B cell (primary cell): Measurements from ENCODE around the gene RRAS2. TPM values are rescaled to one million over a fixed set of nuclear protein-coding genes. Genes with fewer than 3 reads are reported as not detected.

Experiments used
- ATAC-seq: fragments of 200-7000 bp; cut with Tn5 transposase; one replicate; pipeline ENCODE4 v1.10.0; 2021; ENCODE audit warnings: low read depth, mild to moderate bottlenecking, moderate number of reproducible peaks, moderate library complexity
- CTCF ChIA-PET: fragments of 350-600 bp; sonication (Branson Sonifier 250); formaldehyde crosslinking; loops from one replicate; lab custom pipeline; 2021; ENCODE audit warnings: antibody characterized with exemption, inconsistent platforms; lab: Charles Lee
- POLR2A ChIA-PET: fragments of 350-600 bp; sonication (Branson Sonifier 250); formaldehyde crosslinking; loops from one replicate; lab custom pipeline; 2021; ENCODE audit warnings: antibody characterized with exemption; lab: Charles Lee
- DNase-seq: peaks from one replicate; pipeline ENCODE4 v3.0.0; 2013
- H2AFZ ChIP-seq: 2 replicates; pipeline ENCODE4 v1.6.1; 2012; ENCODE audit warnings: mild to moderate bottlenecking, low read depth, low read length; ENCODE audit not compliant: insufficient read depth, poor library complexity, severe bottlenecking
- H3K27ac ChIP-seq, 2 donors: 1 replicate in 1 of 2; 2 replicates in 1 of 2; pipeline ENCODE4 v1.5.1; 2012 to 2013; ENCODE audit warnings: low read length in 2 of 2, mild to moderate bottlenecking in 2 of 2, moderate library complexity in 1 of 2
- H3K27me3 ChIP-seq, 4 experiments: fragments of 200-600 bp in 1 of 4; sonication (generic) in 1 of 4; replicated peaks in 1 of 4; 1 replicate in 2 of 4; 2 replicates in 2 of 4; pipeline versions ENCODE4 v1.6.1 to v1.7.0; 2013 to 2016; ENCODE audit warnings: low read length in 3 of 4, mild to moderate bottlenecking in 2 of 4, mixed read lengths in 1 of 4, moderate library complexity in 1 of 4; ENCODE audit not compliant: insufficient read depth in 4 of 4, control insufficient read depth in 3 of 4; ENCODE audit errors: control extremely low read depth in 1 of 4
- H3K36me3 ChIP-seq, 2 experiments: replicated peaks in 1 of 2; 1 replicate in 1 of 2; 2 replicates in 1 of 2; pipeline versions ENCODE4 v1.6.1 to v1.7.1; 2013; ENCODE audit warnings: low read length in 1 of 2; ENCODE audit not compliant: insufficient read depth in 2 of 2, control insufficient read depth in 1 of 2; ENCODE audit errors: control extremely low read depth in 1 of 2, extremely low read depth in 1 of 2
- H3K4me1 ChIP-seq, 2 donors: fragments of 200-600 bp in 1 of 2; sonication (generic) in 1 of 2; 1 replicate in 1 of 2; 2 replicates in 1 of 2; pipeline versions ENCODE4 v1.5.1 to v1.6.1; 2013 to 2017; ENCODE audit warnings: low read length in 2 of 2; ENCODE audit not compliant: control insufficient read depth in 2 of 2, insufficient read depth in 2 of 2
- H3K4me2 ChIP-seq: replicated peaks from 2 replicates; pipeline ENCODE3; 2012; ENCODE audit warnings: mild to moderate bottlenecking, low read depth, low read length; ENCODE audit not compliant: poor library complexity, severe bottlenecking
- H3K4me3 ChIP-seq, 5 experiments: fragments of 200-600 bp in 1 of 5; sonication (generic) in 1 of 5; 1 replicate in 3 of 5; 2 replicates in 2 of 5; pipeline versions ENCODE4 v1.5.1 to v1.7.0; 2011 to 2016; ENCODE audit warnings: low read length in 4 of 5, mild to moderate bottlenecking in 4 of 5, low read depth in 2 of 5, control low read depth in 1 of 5, moderate library complexity in 1 of 5; ENCODE audit not compliant: insufficient read depth in 1 of 5; ENCODE audit errors: control extremely low read depth in 1 of 5, extremely low read depth in 1 of 5
- H3K79me2 ChIP-seq: fragments of 200-600 bp; sonication (generic); one replicate; pipeline ENCODE4 v1.6.0; 2016; ENCODE audit warnings: low read length; ENCODE audit not compliant: control insufficient read depth, insufficient read depth
- H3K9ac ChIP-seq: fragments of 200-600 bp; sonication (generic); 2 replicates; pipeline ENCODE4 v1.6.1; 2017; ENCODE audit warnings: mild to moderate bottlenecking, low read length, moderate library complexity
- H3K9me3 ChIP-seq, 3 donors: one replicate each; pipeline versions ENCODE4 v1.6.1 to v1.7.1; 2013; ENCODE audit warnings: low read length in 2 of 3; ENCODE audit not compliant: control insufficient read depth in 2 of 3, insufficient read depth in 1 of 3; ENCODE audit errors: control extremely low read depth in 1 of 3
- H4K20me1 ChIP-seq: 2 replicates; pipeline ENCODE4 v1.6.0; 2012; ENCODE audit warnings: mild to moderate bottlenecking, low read length; ENCODE audit not compliant: insufficient read depth, control insufficient read depth, poor library complexity, severe bottlenecking
- H3K27ac Mint-ChIP-seq: one replicate; pipeline ENCODE4 v1.8.0; 2021; ENCODE audit warnings: mixed read lengths
- H3K27me3 Mint-ChIP-seq: one replicate; pipeline ENCODE4 v1.8.0; 2021; ENCODE audit warnings: mixed read lengths
- H3K4me1 Mint-ChIP-seq: one replicate; pipeline ENCODE4 v1.8.0; 2021; ENCODE audit warnings: mixed read lengths
- H3K4me3 Mint-ChIP-seq: one replicate; pipeline ENCODE4 v1.8.0; 2021; ENCODE audit warnings: mixed read lengths
- H3K9me3 Mint-ChIP-seq: one replicate; pipeline ENCODE4 v1.8.0; 2022; ENCODE audit warnings: mixed read lengths; ENCODE audit not compliant: insufficient read depth
- EZH2 ChIP-seq: IDR thresholded peaks from 2 replicates; pipeline ENCODE4 v1.6.1; 2012; ENCODE audit warnings: borderline replicate concordance, low read depth, mild to moderate bottlenecking, moderate library complexity, low read length; ENCODE audit not compliant: insufficient read depth, poor library complexity, severe bottlenecking
- WGBS: methylation state at CpG from one replicate; pipeline ENCODE4 v1.1.5; 2013; ENCODE audit warnings: missing lambda C conversion rate; ENCODE audit not compliant: insufficient coverage; 5-methylcytosine and 5-hydroxymethylcytosine counted together
- intact Hi-C: fragments of 100-400 bp; cut with micrococcal nuclease; formaldehyde crosslinking; loops from one replicate; pipeline ENCODE4 v1.10.0; 2022
- polyA plus RNA-seq: library from polyadenylated mRNA; depleted of rRNA; stranded (reverse); fragments of >200 nt; gene quantifications from 2 replicates; pipeline ENCODE4 v1.2.3, GENCODE V29; 2012
- total RNA-seq, 2 donors: library from RNA; stranded (reverse); fragments of 120-200 nt in 1 of 2; gene quantifications; 1 replicate in 1 of 2; 2 replicates in 1 of 2; pipeline versions ENCODE4 v1.2.3 to v1.2.4, GENCODE V29; 2013 to 2022
- TF ChIP-seq, protein P1 (sequence below): fragments of 200-600 bp; IDR thresholded peaks from one replicate; pipeline ENCODE4 v1.8.0; 2022; ENCODE audit warnings: antibody characterized with exemption, mild to moderate bottlenecking

Gene RRAS2
- total and polyA plus RNA-seq, 2 donors (not counting 1 experiment from before 2014, with no cell fraction given) = 31.8 to 72.4 TPM

DNA sequence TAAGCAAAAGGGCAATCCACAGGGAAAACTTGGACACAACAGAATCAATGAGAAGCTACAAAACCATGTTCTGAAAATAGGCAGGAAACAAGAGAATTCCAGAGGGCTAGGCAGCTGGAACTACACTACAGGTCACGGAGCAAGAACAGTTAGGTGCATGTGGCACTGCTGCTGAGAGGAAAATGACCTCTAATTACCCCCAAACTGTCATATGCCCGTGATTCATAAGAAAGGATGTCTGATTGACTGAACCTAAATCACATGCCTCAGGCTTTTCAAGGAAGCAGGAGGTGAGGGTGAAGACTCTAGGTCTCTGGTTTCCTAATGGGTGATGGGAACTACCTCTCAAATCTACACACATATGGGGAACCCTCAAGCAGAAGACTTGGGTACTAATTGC, 17.9 kb upstream of the RRAS2 start:
- Mint-ChIP-seq H3K27me3 (peaks cover 3% of the 10 kb centered on the region), H3K27ac (no peak overlapping the region), H3K9me3 (no peaks in the 10 kb centered on the region), H3K4me3 (no peak overlapping the region), H3K4me1 (peaks cover 18% of the 10 kb centered on the region)
- no peaks in the 10 kb centered on the region for H3K36me3 ChIP-seq
- POLR2A ChIA-PET = no interaction called here
- TF ChIP-seq, protein P1, sequence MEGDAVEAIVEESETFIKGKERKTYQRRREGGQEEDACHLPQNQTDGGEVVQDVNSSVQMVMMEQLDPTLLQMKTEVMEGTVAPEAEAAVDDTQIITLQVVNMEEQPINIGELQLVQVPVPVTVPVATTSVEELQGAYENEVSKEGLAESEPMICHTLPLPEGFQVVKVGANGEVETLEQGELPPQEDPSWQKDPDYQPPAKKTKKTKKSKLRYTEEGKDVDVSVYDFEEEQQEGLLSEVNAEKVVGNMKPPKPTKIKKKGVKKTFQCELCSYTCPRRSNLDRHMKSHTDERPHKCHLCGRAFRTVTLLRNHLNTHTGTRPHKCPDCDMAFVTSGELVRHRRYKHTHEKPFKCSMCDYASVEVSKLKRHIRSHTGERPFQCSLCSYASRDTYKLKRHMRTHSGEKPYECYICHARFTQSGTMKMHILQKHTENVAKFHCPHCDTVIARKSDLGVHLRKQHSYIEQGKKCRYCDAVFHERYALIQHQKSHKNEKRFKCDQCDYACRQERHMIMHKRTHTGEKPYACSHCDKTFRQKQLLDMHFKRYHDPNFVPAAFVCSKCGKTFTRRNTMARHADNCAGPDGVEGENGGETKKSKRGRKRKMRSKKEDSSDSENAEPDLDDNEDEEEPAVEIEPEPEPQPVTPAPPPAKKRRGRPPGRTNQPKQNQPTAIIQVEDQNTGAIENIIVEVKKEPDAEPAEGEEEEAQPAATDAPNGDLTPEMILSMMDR = no peak
- TF ChIP-seq EZH2 = no peak
- peaks cover 0 to 1% (median 0%) of the 10 kb centered on the region in 4 experiments for H3K27me3 ChIP-seq
- H3K4me2 ChIP-seq = no peak overlapping the region
- H2AFZ ChIP-seq = no peak overlapping the region
- intact Hi-C loops = no loop called here
- no peak overlapping the region for H3K9ac ChIP-seq
- H3K4me3 ChIP-seq = no peak overlapping the region
- H3K27ac ChIP-seq = no peak overlapping the region
- H3K4me1 ChIP-seq = peaks cover 12 to 13% of the 10 kb centered on the region in 2 donors
- DNase-seq (no peak), ATAC-seq (no peak)
- 100% methylated on average over 1 of the region's 2 CpGs for WGBS
- H4K20me1 ChIP-seq = no peaks in the 10 kb centered on the region
- no peaks in the 10 kb centered on the region for H3K9me3 ChIP-seq
- CTCF ChIA-PET = interaction anchor here (1.4 kb wide), 1 partner anchor 62 kb away, joined by 5 read pairs; no protein-coding TSS in a partner anchor
- no peaks in the 10 kb centered on the region for H3K79me2 ChIP-seq

DNA sequence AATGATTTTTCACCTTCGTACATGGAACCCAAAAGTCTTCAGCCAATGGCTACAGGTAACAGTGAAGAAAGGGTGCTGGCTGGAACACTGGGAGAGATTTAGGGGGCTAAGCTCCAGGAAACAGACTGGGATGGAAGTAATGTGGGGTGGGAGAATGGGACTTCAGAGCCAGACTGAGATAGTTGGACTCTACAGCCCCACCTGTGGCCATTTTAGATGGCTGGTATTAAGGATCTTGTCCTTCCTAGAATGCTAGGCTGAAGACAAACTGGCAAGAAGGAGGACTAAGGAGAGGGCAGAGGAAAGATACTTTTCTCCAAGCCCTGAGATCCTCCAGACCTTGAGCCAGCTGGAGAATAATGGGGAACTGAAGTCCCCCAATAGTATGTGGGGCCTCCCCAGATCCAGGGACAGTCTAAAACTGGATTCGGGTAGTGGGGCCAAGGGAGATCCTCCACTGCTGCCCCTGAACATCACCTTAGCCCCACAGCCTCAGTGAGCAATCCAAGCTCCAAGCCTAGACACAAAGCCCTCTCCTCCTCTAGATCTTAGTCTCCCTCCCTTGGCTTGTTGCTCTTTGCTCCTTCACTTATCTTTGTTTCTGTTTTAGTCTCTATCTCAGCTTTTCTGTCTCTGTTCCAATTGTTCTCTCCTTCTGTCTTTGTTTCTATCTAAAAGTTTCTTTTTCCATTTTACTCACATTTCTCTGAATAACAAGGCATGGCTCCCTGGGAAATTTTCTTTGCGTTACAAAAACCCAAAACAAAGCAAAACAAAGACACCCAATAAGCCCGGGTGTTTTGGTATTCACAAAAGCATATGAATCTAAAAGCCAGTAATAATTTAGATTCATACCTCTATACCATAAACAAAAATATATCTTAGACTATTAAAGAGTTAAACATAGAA, 16.2 kb upstream of the RRAS2 start:
- no peak overlapping the region for H3K27ac Mint-ChIP-seq
- H3K4me3 Mint-ChIP-seq = no peak overlapping the region
- Histone ChIP-seq H3K4me3 (no peak overlapping the region), H3K9ac (no peak overlapping the region), H3K27ac (no peak overlapping the region), H3K4me2 (no peak overlapping the region), H3K9me3 (no peaks in the 10 kb centered on the region), H2AFZ (no peak overlapping the region), H3K27me3 (no peaks in the 10 kb centered on the region), H3K36me3 (no peaks in the 10 kb centered on the region), H3K79me2 (no peaks in the 10 kb centered on the region), H4K20me1 (no peaks in the 10 kb centered on the region), H3K4me1 (peaks cover 6 to 11% of the 10 kb centered on the region in 2 donors)
- H3K27me3 Mint-ChIP-seq = no peaks in the 10 kb centered on the region
- H3K4me1 Mint-ChIP-seq = peaks cover 18% of the 10 kb centered on the region
- intact Hi-C loops = no loop called here
- DNase-seq (no peak), ATAC-seq (no peak)
- 100% methylated on average over 1 of the region's 4 CpGs for whole genome bisulfite sequencing
- ChIA-PET CTCF (interaction anchor here (0.7 to 2.5 kb wide), 3 partner anchors 10 to 80 kb away, joined by 3 to 7 read pairs (median 3); no protein-coding TSS in a partner anchor), POLR2A (no interaction called here)
- TF ChIP-seq, protein P1 = peak; percentile 24
- TF ChIP-seq EZH2 = no peak
- H3K9me3 Mint-ChIP-seq = no peaks in the 10 kb centered on the region
